Stimulated activated naive CD8-positive, alpha-beta T cell treated with anti-CD3 and anti-CD28 coated beads, Interleukin-15, Interleukin-2, amounts not matched to agents 100 ng/mL and 50 ng/mL, for 24 hours (primary cell): ENCODE results near the gene CCT3.
"Not testable (repeated sequence)": the region's sequence is repeated elsewhere in the genome, so short reads cannot be mapped to it uniquely, and the experiment has no call there.

ENCODE experiments used
- H3K27ac Mint-ChIP-seq: one replicate; pipeline ENCODE4 v1.8.0; 2021; ENCODE audit warnings: mild to moderate bottlenecking, mixed read lengths
- H3K27me3 Mint-ChIP-seq: one replicate; pipeline ENCODE4 v1.8.0; 2021; ENCODE audit warnings: mixed read lengths
- H3K36me3 Mint-ChIP-seq: one replicate; pipeline ENCODE4 v1.8.0; 2021; ENCODE audit warnings: low read depth, mixed read lengths
- H3K4me1 Mint-ChIP-seq: one replicate; pipeline ENCODE4 v1.8.0; 2021; ENCODE audit warnings: low read depth, mixed read lengths
- H3K4me3 Mint-ChIP-seq: one replicate; pipeline ENCODE4 v1.8.0; 2021; ENCODE audit warnings: mild to moderate bottlenecking, mixed read lengths
- H3K9me3 Mint-ChIP-seq: one replicate; pipeline ENCODE4 v1.8.0; 2021; ENCODE audit warnings: mixed read lengths

The CCT3 gene

DNA sequence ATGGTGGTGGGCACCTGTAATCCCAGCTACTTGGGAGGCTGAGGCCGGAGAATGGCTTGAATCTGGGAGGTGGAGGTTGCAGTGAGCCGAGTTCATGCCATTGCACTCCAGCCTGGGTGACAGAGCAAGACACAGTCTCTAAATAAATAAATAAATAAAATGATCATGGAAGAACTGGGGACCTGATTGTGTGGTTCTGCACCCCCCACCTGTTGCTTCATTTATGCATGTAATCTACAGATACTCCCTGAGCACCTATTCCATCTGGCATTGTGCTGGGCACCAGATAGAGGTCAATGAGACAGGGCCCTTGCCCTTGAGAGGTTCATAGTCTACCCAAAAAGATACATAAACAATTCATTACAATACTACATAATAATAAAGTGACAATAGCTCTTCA, 19.9 kb upstream of the CCT3 start:
- no peak overlapping the region for H3K27ac Mint-ChIP-seq
- peaks cover 14% of the 10 kb centered on the region for H3K4me1 Mint-ChIP-seq
- no peaks in the 10 kb centered on the region for H3K36me3 Mint-ChIP-seq
- H3K9me3 Mint-ChIP-seq = no peaks in the 10 kb centered on the region
- H3K4me3 Mint-ChIP-seq = no peak overlapping the region
- H3K27me3 Mint-ChIP-seq = peaks cover 37% of the 10 kb centered on the region

DNA sequence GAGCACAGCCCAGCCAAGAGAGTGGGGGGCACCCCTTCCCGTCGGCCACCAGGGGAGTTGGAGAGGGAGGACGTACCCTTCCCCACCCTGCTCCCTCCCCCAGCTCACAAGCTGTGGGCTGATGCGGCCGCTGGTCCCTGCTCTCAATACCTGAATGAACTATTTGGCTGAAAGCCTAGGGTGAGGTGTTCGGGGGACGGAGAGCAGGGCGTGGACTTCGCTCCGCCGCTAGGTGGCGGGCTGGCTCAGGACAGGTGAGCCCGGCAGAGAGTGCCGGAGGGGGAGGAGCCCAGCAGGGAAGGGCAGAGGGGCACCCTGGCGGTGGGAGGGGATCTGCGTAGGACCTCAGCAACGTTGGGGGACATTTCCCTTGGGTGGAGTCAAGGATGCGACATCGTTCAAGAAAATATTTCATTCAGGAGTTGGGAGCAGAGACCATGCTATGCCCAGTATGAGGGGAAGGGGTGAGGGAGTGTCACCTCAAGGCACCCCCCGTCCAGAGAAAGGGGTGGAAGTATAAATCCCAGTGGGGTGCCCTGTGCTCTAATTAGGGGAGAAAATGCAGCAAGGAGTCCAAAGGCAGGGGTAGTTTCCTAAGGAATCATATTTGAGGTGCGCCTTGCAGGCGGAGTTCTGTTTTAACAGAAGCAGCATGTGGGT, 18.9 kb upstream of the CCT3 start:
- no peak overlapping the region for H3K4me3 Mint-ChIP-seq
- H3K36me3 Mint-ChIP-seq = no peaks in the 10 kb centered on the region
- H3K27me3 Mint-ChIP-seq = peaks cover 37% of the 10 kb centered on the region
- peaks cover 14% of the 10 kb centered on the region for H3K4me1 Mint-ChIP-seq
- no peak overlapping the region for H3K27ac Mint-ChIP-seq
- no peaks in the 10 kb centered on the region for H3K9me3 Mint-ChIP-seq

DNA sequence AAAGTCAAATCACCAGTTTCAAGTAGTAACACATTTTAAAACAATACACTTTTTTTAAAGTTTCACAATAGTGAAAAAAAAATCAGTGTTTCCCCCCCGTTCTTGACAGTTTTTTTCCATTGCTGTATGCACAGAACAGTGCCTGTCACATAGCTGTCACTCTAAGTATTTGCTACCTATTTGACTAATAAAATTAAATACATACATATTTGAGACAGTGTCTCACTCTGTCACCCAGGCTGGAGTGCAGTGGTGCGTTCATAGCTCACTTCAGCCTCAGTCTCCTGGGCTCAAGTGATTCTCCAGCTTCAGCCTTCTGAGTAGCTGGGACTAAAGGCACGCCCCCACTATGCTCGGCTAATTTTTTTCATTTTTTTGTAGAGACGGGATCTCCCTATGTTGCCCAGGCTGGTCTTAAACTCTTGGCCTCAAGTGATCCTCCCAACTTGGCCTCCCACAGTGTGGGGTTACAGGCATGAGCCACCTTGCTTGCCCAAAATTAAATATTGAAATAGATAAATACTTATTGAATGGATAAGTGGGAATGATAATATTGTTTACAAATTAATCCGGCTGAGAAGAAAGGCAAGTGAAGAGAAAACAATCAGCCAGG, 18.3 kb upstream of the CCT3 start:
- Mint-ChIP-seq H3K9me3 (no peaks in the 10 kb centered on the region), H3K4me3 (no peak overlapping the region), H3K27ac (no peak overlapping the region), H3K4me1 (peaks cover 14% of the 10 kb centered on the region), H3K36me3 (no peaks in the 10 kb centered on the region), H3K27me3 (peaks cover 39% of the 10 kb centered on the region)

DNA sequence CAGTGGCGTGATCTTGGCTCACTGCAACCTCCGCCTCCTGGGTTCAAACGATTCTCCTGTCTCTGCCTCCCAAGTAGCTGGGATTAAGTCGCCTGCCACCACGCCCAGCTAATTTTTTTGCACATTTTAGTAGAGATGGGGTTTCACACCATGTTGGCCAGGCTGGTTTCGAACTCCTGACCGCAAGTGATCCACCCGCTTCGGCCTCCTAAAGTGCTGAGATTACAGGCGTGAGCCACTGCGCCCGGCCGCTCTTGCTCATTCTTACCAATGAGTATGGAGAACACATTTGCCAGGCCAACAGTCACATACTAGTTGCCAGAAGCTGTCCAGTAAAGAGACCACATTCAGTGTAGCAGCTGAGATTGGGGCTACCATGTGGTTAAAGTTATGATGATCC, 14.4 kb upstream of the CCT3 start:
- Mint-ChIP-seq H3K27me3 (peaks cover 27% of the 10 kb centered on the region), H3K4me1 (peaks cover 14% of the 10 kb centered on the region)

GRCh38 chr1:156347331-156347730, 9.2 kb upstream of the CCT3 start:
- H3K4me3 Mint-ChIP-seq = no peak overlapping the region
- peaks cover 16% of the 10 kb centered on the region for H3K27me3 Mint-ChIP-seq
- H3K36me3 Mint-ChIP-seq = no peaks in the 10 kb centered on the region
- no peaks in the 10 kb centered on the region for H3K4me1 Mint-ChIP-seq
- H3K9me3 Mint-ChIP-seq = no peaks in the 10 kb centered on the region
- H3K27ac Mint-ChIP-seq = no peak overlapping the region

More for the DNA sequence above, 14.4 kb upstream of the CCT3 start:
- not testable (repeated sequence) for H3K4me3 Mint-ChIP-seq, H3K36me3 Mint-ChIP-seq, H3K9me3 Mint-ChIP-seq, H3K27ac Mint-ChIP-seq

GRCh38 chr1:156346636-156347035, 8.5 kb upstream of the CCT3 start:
- Mint-ChIP-seq H3K9me3 (no peaks in the 10 kb centered on the region), H3K4me1 (no peaks in the 10 kb centered on the region), H3K4me3 (no peak overlapping the region), H3K27me3 (peaks cover 16% of the 10 kb centered on the region), H3K36me3 (no peaks in the 10 kb centered on the region), H3K27ac (no peak overlapping the region)

- peaks cover 12% of the 10 kb centered on the region for H3K27me3 Mint-ChIP-seq
- H3K36me3 Mint-ChIP-seq, H3K4me1 Mint-ChIP-seq, H3K27ac Mint-ChIP-seq, H3K4me3 Mint-ChIP-seq, H3K9me3 Mint-ChIP-seq: not testable (repeated sequence)
Measured at GRCh38 chr1:156346035-156346434, 7.9 kb upstream of the CCT3 start.

DNA sequence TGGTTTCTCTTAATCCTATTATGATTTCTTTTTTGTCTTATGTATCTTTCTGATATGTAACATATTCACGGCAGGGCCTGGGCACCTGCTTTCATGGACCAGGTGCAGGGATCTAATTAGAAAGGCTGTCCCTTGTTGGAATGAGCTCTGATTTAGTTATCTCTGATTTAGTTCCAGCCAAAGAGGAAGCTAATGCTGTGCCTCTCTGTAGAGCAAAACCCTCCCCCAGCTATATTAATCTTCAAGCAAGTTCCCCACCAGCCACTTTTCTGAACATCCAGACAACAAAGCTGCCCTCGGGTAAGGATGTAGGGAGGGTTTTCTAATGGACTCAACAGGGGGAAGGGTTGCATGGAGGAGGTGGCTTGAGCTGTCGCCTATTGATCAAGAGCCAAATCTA, 6.3 kb upstream of the CCT3 start:
- H3K4me3 Mint-ChIP-seq = no peak overlapping the region
- no peak overlapping the region for H3K27ac Mint-ChIP-seq
- H3K36me3 Mint-ChIP-seq = no peaks in the 10 kb centered on the region
- H3K27me3 Mint-ChIP-seq = peaks cover 7% of the 10 kb centered on the region
- H3K9me3 Mint-ChIP-seq = no peaks in the 10 kb centered on the region
- H3K4me1 Mint-ChIP-seq = peaks cover 2% of the 10 kb centered on the region

DNA sequence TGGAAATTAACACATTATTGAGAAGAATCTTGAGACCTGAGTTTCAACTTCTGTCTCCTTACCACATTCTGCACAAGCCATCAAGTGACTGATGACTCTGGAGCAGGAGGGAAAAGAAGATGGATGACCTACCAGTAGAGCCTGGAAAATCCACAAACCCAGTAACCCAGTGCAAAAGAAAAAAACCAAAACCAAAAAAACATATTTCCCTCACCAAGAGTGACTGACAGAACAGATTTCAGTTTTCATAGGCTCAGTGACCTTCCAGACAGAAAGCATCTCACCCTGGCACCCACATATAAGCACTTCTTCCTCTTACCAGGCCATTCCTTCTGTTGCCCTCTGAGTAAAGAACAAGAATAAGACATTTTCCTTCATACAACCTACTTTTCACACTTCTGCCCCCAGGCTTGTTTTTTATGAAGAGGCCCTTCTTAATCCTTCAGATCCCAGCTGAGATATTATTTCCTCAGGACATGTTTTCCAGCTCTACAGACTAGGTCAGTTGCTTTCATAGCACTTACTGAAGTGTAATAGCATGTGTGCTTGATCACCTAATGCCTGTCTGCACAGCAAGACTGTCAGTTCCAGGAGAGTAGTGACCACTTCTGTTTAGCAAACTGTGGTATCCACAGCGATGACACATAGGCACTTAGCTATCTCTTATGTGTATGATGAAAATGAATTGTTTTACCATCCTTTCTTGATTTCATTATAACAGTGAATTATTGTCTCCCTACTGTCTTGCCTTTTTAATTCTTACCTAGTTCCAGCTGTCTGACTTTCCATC, 4.3 kb upstream of the CCT3 start:
- H3K27ac Mint-ChIP-seq = no peak overlapping the region

DNA sequence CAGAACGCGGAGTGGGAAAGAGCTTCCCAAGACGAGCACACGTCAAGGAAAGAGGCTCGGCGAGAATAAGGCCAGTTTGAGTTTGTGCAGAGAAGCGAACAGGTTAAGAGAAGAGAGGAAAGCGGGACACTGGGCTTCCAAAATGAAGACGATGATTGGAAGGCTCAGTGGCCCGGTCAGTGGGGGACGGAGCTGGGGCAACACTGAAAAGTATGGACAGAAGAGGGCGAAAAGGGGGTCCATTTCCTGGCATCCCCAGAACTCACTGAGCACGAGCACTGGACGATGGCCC, 258 bp downstream of the CCT3 start:
- Mint-ChIP-seq H3K36me3 (peaks cover 47% of the 10 kb centered on the region), H3K4me1 (peaks cover 48% of the 10 kb centered on the region), H3K9me3 (no peaks in the 10 kb centered on the region), H3K27ac (peak overlapping the region; percentile 94), H3K27me3 (no peaks in the 10 kb centered on the region), H3K4me3 (peak overlapping the region; percentile 98)

More for the DNA sequence above, 4.3 kb upstream of the CCT3 start:
- Mint-ChIP-seq H3K36me3 (peaks cover 8% of the 10 kb centered on the region), H3K9me3 (no peaks in the 10 kb centered on the region), H3K4me1 (peaks cover 18% of the 10 kb centered on the region), H3K4me3 (no peak overlapping the region), H3K27me3 (peaks cover 6% of the 10 kb centered on the region)

- H3K4me3 Mint-ChIP-seq = peak overlapping the region; percentile 98
- peaks cover 48% of the 10 kb centered on the region for H3K4me1 Mint-ChIP-seq
- peak overlapping the region; percentile 94 for H3K27ac Mint-ChIP-seq
- H3K36me3 Mint-ChIP-seq = peaks cover 53% of the 10 kb centered on the region
- no peaks in the 10 kb centered on the region for H3K9me3 Mint-ChIP-seq
- no peaks in the 10 kb centered on the region for H3K27me3 Mint-ChIP-seq
Measured at GRCh38 chr1:156337052-156337887, 822 bp downstream of the CCT3 start.

DNA sequence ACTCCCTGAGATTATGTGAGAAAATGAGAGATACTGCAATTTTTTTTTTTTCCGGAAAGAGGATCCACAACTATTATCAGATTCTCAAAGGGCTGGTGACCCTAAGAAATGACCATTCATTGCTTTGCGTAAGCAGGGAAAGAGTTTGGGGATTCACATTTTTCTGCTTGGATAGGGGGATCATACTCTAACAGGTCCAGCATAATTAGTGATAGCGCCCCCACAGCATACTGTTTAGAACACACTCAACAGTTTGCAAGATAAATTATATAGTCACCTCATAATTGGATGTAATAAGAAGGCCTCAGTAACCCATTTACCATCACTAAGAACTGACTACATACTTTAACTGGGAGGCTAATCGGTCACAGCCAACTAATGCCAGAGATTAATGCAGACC, 1.9 kb downstream of the CCT3 start:
- Mint-ChIP-seq H3K27me3 (no peaks in the 10 kb centered on the region), H3K4me1 (peaks cover 48% of the 10 kb centered on the region), H3K27ac (peak overlapping the region; percentile 94), H3K9me3 (no peaks in the 10 kb centered on the region), H3K4me3 (peak overlapping the region; percentile 98), H3K36me3 (peaks cover 63% of the 10 kb centered on the region)

DNA sequence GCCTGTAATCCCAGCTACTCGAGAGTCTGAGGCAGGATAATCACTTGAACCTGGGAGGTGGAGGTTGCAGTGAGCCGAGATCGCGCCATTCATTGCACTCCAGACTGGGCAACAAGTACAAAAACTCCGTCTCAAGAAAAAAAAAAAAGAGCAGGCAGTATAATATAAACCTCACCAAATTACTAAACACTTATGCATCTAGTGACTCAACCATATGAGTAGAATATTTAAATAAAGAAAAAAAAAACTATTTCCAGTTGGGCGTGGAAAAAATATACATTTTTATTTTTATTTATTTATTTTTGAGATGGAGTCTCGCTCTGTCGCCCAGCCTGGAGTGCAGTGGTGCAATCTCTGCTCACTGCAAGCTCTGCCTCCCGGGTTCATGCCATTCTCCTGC, 14.9 kb downstream of the CCT3 start:
- H3K4me3 Mint-ChIP-seq, H3K27me3 Mint-ChIP-seq, H3K4me1 Mint-ChIP-seq, H3K27ac Mint-ChIP-seq, H3K9me3 Mint-ChIP-seq: not testable (repeated sequence)
- peaks cover 59% of the 10 kb centered on the region for H3K36me3 Mint-ChIP-seq

DNA sequence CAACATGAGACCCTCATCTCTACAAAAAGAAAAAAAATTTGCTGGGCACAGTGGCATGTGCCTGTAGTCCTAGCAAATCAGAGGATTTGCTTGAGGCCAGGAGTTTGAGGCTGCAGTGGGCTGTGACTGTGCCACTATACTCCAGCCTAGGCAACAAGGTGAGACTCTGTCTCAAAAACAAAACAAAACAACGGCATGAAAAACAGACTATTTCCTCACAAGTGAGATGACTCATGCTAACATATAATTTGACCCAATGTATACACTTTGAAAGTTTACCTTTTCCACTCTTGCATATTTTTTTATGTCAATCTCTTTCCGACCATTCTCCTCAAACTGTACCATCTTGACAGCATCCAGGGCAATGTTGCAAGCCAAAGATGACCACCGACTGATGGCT, 17.5 kb downstream of the CCT3 start:
- no peaks in the 10 kb centered on the region for H3K27me3 Mint-ChIP-seq
- H3K9me3 Mint-ChIP-seq = no peaks in the 10 kb centered on the region
- H3K27ac Mint-ChIP-seq = peak overlapping the region; percentile 26
- peaks cover 77% of the 10 kb centered on the region for H3K36me3 Mint-ChIP-seq
- no peaks in the 10 kb centered on the region for H3K4me1 Mint-ChIP-seq
- no peak overlapping the region for H3K4me3 Mint-ChIP-seq

- Mint-ChIP-seq H3K4me3 (no peak overlapping the region), H3K36me3 (peaks cover 75% of the 10 kb centered on the region), H3K9me3 (no peaks in the 10 kb centered on the region), H3K27me3 (no peaks in the 10 kb centered on the region), H3K27ac (no peak overlapping the region), H3K4me1 (no peaks in the 10 kb centered on the region)
Measured at GRCh38 chr1:156319664-156320063, 18.4 kb downstream of the CCT3 start.
